K562 (cell line): Measurements from ENCODE around the gene RASGRP2. TPM values are rescaled to one million over a fixed set of nuclear protein-coding genes. Genes with fewer than 3 reads are reported as not detected.

Source experiments
- CHD2 ChIP-seq: IDR thresholded peaks from 2 replicates; pipeline ENCODE4 v1.6.1; 2011; ENCODE audit warnings: low read depth, low read length
- DEAF1 ChIP-seq: fragments of 450-650 bp; formaldehyde crosslinking; IDR thresholded peaks from 2 replicates; pipeline ENCODE4 v1.4.0; 2020; ENCODE audit warnings: mild to moderate bottlenecking, moderate library complexity
- E2F1 ChIP-seq: sonication (generic); formaldehyde crosslinking; IDR thresholded peaks from 2 replicates; pipeline ENCODE4 v1.8.1; 2023; ENCODE audit warnings: mild to moderate bottlenecking, missing genetic modification reagents, moderate library complexity
- HDAC2 ChIP-seq: fragments of 450-650 bp; IDR thresholded peaks from 2 replicates; pipeline ENCODE4 v1.6.1; 2016; ENCODE audit warnings: mild to moderate bottlenecking
- KDM1A ChIP-seq, 2 experiments: fragments of 450-650 bp; IDR thresholded peaks; 2 replicates each; pipeline ENCODE4 v1.6.1; 2016; ENCODE audit warnings: mild to moderate bottlenecking in 2 of 2
- KDM2B ChIP-seq: fragments of 250-450 bp; sonication (Bioruptor Pico); IDR thresholded peaks from 2 replicates; pipeline ENCODE4 v1.8.0; 2021; ENCODE audit warnings: mild to moderate bottlenecking, moderate library complexity
- MAZ ChIP-seq, 2 experiments: fragments of 450-650 bp in 1 of 2; sonication (generic) in 1 of 2; formaldehyde crosslinking; IDR thresholded peaks in 1 of 2; conservative IDR thresholded peaks in 1 of 2; 2 replicates each; pipeline versions ENCODE4 v1.4.0 to v1.5.0; 2020; ENCODE audit warnings: mild to moderate bottlenecking in 1 of 2, missing genetic modification reagents in 1 of 2
- MTA1 ChIP-seq: fragments of 450-650 bp; IDR thresholded peaks from 2 replicates; pipeline ENCODE4 v1.6.1; 2017; ENCODE audit warnings: borderline replicate concordance
- PCBP1 ChIP-seq: fragments of 200-400 bp; formaldehyde crosslinking; IDR thresholded peaks from 2 replicates; pipeline ENCODE4 v1.6.1; 2018; ENCODE audit warnings: mild to moderate bottlenecking, low read depth, low read length; ENCODE audit not compliant: poor library complexity, severe bottlenecking
- RB1 ChIP-seq: fragments of 450-650 bp; IDR thresholded peaks from 2 replicates; pipeline ENCODE4 v1.6.1; 2017; ENCODE audit warnings: low read depth, mild to moderate bottlenecking
- SETDB1 ChIP-seq: IDR thresholded peaks from one replicate; pipeline ENCODE4 v1.6.1; 2012; ENCODE audit warnings: low read length, control low read depth, inconsistent platforms
- TBL1XR1 ChIP-seq, 2 experiments: IDR thresholded peaks; 2 replicates each; pipeline ENCODE4 v1.6.1; 2012; ENCODE audit warnings: improper control_type of control experiment in 2 of 2, low read length in 2 of 2, mild to moderate bottlenecking in 1 of 2
- ZBTB7A ChIP-seq: IDR thresholded peaks from 2 replicates; pipeline ENCODE4 v1.6.1; 2011; ENCODE audit warnings: low read depth, mild to moderate bottlenecking, low read length, moderate library complexity, borderline replicate concordance; ENCODE audit not compliant: control insufficient read depth
- ZC3H4 ChIP-seq: sonication (generic); formaldehyde crosslinking; IDR thresholded peaks from 2 replicates; pipeline ENCODE4 v1.9.0; 2021; ENCODE audit warnings: missing genetic modification reagents, borderline replicate concordance
- ZNF174 ChIP-seq: fragments of 250-450 bp; sonication (Bioruptor Pico); IDR thresholded peaks from 2 replicates; pipeline ENCODE4 v1.4.0; 2020; ENCODE audit warnings: mild to moderate bottlenecking
- ZNF695 ChIP-seq: fragments of 450-650 bp; formaldehyde crosslinking; IDR thresholded peaks from 2 replicates; pipeline ENCODE4 v1.4.0; 2020; ENCODE audit warnings: mild to moderate bottlenecking, moderate library complexity
- polyA plus RNA-seq, 8 experiments: library from polyadenylated mRNA; depleted of rRNA in 4 of 8; stranded (reverse) in 5 of 8; unstranded in 3 of 8; fragments of >200 nt; fragmentation: Nextera tagmentation in 2 of 8; fragmentation: Illumina TruSeq in 1 of 8; extraction: Ambion mirVana in 2 of 8; extraction: Trizol in 1 of 8; gene quantifications; 2 replicates each; pipeline versions ENCODE4 v1.2.1 to v1.2.3, GENCODE V29; 2011 to 2014; ENCODE audit warnings: inconsistent platforms in 1 of 8, missing spikeins in 1 of 8
- total RNA-seq, 7 experiments: library from RNA; depleted of rRNA in 6 of 7; stranded (reverse); fragments of >200 nt in 6 of 7; fragmentation: Illumina TruSeq in 2 of 7; extraction: Trizol in 2 of 7; gene quantifications; 2 replicates each; pipeline versions ENCODE4 v1.2.1 to v1.2.3, GENCODE V29; 2011 to 2021; ENCODE audit warnings: low replicate concordance in 1 of 7
- TF ChIP-seq, protein P1 (sequence below): sonication (generic); formaldehyde crosslinking; IDR thresholded peaks from 2 replicates; pipeline ENCODE4 v1.8.1; 2023; ENCODE audit warnings: mild to moderate bottlenecking, missing genetic modification reagents

RASGRP2 gene
- total and polyA plus RNA-seq, 9 of the 15 experiments (the other 6 are each of a cell fraction or from before 2014, with no cell fraction given): 0.87 to 22.7 (median 5.5) TPM

DNA sequence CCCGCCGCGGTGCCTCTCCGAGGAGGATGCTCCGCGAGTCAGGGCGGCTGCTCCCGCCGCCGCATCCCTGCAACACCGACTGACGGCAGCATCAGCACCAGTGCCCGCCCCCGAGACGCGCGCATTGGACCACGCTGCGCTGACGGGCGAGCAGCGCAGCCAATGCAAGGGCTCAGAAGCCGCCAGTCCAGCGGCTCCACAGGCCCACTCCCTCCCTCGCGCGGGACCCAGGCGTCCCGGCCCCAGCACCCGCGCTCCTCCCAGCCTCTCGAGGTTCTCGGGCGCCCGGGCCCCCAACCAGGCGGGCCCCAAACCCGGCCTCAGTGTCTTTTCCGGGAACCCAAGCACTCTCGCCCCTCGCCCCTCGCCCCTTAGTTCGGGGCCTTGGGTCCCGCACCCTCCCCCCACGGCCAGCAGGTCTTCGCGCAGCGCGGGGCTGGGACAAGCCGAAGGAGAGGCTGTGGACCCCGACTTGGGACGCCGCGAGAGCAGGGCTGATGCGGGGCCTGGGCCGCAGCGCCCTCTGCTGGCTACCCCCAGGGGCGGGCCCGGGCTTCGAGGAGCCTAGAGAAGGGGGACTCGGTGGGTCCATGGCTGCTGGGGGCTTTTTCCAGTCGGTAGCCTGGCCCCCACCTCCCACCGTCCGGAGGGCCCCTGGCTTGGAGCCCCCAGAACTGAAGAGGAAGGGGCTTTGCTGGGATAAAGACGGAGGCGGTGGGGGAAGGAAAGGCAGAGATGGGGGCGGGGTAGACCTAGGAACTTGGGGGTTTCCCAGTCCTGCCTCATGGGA, 20.6 kb downstream of the RASGRP2 start, which contains the start of gene NRXN2 (continued):
- TF ChIP-seq DEAF1 (CRISPR knock-in tag): peak; percentile 73
- TF ChIP-seq PCBP1: peak; percentile 77
- no peak for TF ChIP-seq ZNF695 (CRISPR knock-in tag)
- TF ChIP-seq TBL1XR1 (IDR thresholded peaks at IDR 0.05; ENCODE audit: low read length in 2 of 2): no peak
- no peak for TF ChIP-seq ZC3H4 (CRISPR knock-in tag)
- peak; percentile 65; the same call in 1 of the 2 replicates for TF ChIP-seq HDAC2
- TF ChIP-seq E2F1: no peak
- TF ChIP-seq KDM2B (CRISPR knock-in tag): peak; percentile 75; the same call in 1 of the 2 replicates
- peak; percentile 62; the same call in 1 of the 2 replicates for TF ChIP-seq RB1
- TF ChIP-seq KDM1A (IDR thresholded peaks at IDR 0.05): peak; percentile 58 to 79
- TF ChIP-seq SETDB1: no peak
- TF ChIP-seq, protein P1, sequence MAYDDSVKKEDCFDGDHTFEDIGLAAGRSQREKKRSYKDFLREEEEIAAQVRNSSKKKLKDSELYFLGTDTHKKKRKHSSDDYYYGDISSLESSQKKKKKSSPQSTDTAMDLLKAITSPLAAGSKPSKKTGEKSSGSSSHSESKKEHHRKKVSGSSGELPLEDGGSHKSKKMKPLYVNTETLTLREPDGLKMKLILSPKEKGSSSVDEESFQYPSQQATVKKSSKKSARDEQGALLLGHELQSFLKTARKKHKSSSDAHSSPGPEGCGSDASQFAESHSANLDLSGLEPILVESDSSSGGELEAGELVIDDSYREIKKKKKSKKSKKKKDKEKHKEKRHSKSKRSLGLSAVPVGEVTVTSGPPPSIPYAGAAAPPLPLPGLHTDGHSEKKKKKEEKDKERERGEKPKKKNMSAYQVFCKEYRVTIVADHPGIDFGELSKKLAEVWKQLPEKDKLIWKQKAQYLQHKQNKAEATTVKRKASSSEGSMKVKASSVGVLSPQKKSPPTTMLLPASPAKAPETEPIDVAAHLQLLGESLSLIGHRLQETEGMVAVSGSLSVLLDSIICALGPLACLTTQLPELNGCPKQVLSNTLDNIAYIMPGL (CRISPR knock-in tag): no peak
- TF ChIP-seq MAZ (CRISPR knock-in tag; conservative IDR thresholded peaks at IDR 0.05 in 1 of 2, IDR thresholded peaks at IDR 0.05 in 1 of 2): peak; percentile 48 to 83; a peak in 3 of 4 replicates
- TF ChIP-seq CHD2: peak; percentile 63
- TF ChIP-seq MTA1: 0 out of 2 replicates have a peak, but pooled peaks have one; percentile 36
- peak; percentile 92 for TF ChIP-seq ZBTB7A
- TF ChIP-seq ZNF174 (CRISPR knock-in tag): no peak
